NT2/D1 (cell line): Measurements from ENCODE around the gene EFCAB8.

Source experiments
- SUZ12 ChIP-seq: IDR thresholded peaks from 2 replicates; pipeline ENCODE4 v1.6.1; 2011; ENCODE audit not compliant: insufficient read length, insufficient read depth; ENCODE audit errors: extremely low read depth
- YY1 ChIP-seq: IDR thresholded peaks from 2 replicates; pipeline ENCODE4 v1.6.1; 2011; ENCODE audit not compliant: insufficient read length, insufficient read depth
- ZNF274 ChIP-seq: IDR thresholded peaks from 2 replicates; pipeline ENCODE4 v1.6.1; 2011; ENCODE audit warnings: mild to moderate bottlenecking, low read depth, low read length

DNA sequence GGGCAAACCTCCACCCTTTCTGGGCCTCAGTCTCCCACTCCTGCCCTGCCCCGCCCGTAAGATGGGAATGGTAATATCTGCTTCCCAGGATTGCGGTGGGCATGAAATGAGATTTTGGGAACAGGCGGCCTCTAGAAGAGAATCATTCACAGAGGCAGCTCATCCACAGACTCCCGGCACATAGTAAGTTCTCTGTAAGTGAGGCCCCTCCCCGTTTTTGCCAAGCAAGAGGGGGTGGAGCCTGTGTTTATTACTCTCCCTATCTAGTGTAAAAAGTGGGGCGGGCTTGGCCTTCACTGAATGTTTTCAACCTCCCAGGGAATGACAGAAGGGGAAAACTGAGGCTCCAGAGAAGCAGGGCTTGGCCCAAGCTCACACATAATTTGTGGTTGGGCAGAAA, 125.5 kb downstream of the EFCAB8 start:
- TF ChIP-seq YY1 (no peak), ZNF274 (no peak), SUZ12 (no peak)
